ENCODE measurements around the gene CARF. TPM values are rescaled to one million over a fixed set of nuclear protein-coding genes. Genes with fewer than 3 reads are reported as not detected.

CARF gene, protein sequence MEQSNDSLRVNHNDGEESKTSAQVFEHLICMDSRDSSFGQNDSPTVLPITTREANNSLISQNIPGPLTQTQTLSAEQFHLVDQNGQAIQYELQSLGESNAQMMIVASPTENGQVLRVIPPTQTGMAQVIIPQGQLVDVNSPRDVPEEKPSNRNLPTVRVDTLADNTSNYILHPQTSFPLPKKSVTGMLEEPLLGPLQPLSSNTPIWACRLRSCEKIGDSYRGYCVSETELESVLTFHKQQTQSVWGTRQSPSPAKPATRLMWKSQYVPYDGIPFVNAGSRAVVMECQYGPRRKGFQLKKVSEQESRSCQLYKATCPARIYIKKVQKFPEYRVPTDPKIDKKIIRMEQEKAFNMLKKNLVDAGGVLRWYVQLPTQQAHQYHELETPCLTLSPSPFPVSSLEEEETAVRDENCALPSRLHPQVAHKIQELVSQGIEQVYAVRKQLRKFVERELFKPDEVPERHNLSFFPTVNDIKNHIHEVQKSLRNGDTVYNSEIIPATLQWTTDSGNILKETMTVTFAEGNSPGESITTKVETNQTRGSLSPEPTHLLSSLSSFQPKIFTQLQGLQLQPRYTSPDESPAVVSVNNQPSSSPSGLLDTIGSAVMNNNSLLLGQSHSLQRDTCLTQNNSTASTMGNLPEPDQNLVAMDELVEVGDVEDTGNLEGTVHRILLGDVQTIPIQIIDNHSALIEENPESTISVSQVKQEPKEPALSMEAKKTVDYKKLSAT
- 10 to 100 TPM in 2 of 9 donors, 1 to 10 TPM in 7; 2.2 to 12.2 (median 7.4) TPM for total RNA-seq
- polyA plus RNA-seq, result 1 to 10 TPM in 1 of 2 donors, under 1 TPM in 1; 0.79 to 2.3 TPM
- long read RNA-seq, donor 1, partial matches to known transcripts, result 1 of 6 reads
- long read RNA-seq, donor 1, other reads (novel, unspliced or antisense), result 5 of 6 reads
- long read RNA-seq, donor 2, full-length matches to known transcripts, result 1 of 8 reads
- long read RNA-seq, donor 2, partial matches to known transcripts, result 1 of 8 reads
- long read RNA-seq, donor 2, other reads (novel, unspliced or antisense), result 6 of 8 reads
- long read RNA-seq, donor 3, full-length matches to known transcripts, result 1 of 5 reads
- long read RNA-seq, donor 3, partial matches to known transcripts, result 0 of 5 reads
- long read RNA-seq, donor 3, other reads (novel, unspliced or antisense), result 4 of 5 reads

DNA sequence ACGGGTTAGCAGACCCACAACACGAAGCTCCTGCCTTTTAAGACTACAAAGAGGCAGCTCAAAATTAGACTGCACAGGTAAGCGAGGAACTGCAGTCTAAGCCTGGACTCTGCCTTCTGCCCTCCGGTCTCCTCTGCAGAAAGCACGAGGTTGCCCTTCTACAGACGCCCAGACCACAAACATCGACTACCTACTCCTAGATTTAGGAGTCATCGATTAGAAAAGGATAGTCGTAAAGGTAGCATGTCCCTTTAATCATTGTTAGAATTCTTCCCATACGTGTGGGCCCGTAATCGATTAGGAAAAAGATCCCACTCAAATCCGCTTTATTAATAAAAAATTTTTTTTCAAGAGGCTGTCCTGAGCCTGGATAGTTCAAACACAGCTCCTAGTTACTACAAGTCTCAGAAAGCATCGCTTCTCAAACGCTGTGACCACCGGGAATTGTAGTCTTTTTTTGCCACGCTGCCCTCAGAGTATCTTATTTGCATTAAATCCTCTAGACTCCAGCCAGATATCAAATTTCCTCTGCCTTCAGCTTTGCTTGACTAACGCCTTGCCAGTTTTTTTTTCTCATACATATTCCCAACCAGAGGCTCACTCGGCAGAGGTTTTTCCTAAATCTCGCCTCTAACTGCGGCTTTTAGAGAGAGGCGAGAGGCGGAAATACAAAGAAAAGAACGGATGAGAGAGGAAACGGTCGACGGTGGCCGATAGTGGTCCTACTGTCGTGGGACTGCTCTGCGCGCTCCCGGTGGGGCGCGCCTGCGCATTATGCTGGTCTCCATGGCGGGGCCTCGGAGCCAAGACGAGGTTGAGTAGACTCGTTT is at the start of gene CARF, which contains the start of gene WDR12:
TSS of gene CARF (plus strand) at position 764 of the 830 bp plus-strand sequence. CDS start 29,628 bp downstream, outside the sequence.
TSS of gene WDR12 (minus strand) at position 162 of the 830 bp plus-strand sequence. CDS start 197 bp downstream, outside the sequence.
- intact Hi-C loops (cut with DNase I), result loop anchor here in 3 of 10 donors (5.0 to 10.0 kb wide), 6 partner anchors 39 to 326 kb away; partner anchors contain the start of genes NBEAL1 (in 2 of the 3), CYP20A1 (in 1 of the 3) and ICA1L (in 1 of the 3)
- 0% methylated on average over 37 to 39 of the region's 39 CpGs for WGBS, 4 donors

DNA sequence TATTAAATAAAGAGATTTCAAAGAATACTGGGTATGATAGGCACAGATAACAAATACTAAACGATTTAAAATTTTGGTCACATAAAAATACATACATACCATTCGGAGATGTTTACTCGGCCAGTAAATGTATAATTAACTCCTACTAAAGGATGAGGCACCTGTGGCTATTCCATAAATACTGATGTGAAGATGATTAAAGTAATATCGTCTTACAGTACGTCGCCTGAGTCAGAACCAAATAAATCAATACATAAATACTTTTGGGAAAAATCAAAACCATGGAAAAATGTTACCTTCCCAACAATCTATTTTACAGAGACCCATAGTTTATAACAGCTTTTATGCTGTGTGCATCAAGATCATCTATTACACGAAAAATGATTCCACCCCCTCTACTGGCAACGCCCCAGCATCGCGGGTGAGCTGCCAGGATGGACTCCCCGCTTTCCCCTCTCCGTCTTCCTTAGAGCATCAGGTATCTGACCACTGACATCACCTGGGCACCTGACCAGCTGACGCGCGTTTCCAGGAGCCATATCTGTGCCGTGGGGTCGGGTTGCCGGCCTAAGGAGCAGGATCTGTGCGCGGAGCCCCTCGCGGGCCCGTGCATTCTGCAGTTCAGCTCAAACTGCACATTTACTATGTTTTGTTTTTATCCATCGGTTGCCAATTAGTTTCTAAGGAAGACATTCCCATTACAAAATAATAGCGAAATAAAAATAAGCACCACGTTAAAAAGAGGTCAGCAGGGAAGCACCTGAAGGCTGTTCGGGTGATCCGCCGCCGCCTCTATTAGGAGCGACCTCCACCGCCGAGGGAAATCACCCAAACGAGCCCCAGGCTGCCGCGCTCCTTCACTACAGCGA is 41.4 kb upstream of the CARF start:
- WGBS, 4 donors, result 4 to 6% (median 5%) methylated on average over 37 of the region's 37 CpGs
- H3K36me3 ChIP-seq, result no peaks in the 10 kb centered on the region
- TF ChIP-seq, protein P1, sequence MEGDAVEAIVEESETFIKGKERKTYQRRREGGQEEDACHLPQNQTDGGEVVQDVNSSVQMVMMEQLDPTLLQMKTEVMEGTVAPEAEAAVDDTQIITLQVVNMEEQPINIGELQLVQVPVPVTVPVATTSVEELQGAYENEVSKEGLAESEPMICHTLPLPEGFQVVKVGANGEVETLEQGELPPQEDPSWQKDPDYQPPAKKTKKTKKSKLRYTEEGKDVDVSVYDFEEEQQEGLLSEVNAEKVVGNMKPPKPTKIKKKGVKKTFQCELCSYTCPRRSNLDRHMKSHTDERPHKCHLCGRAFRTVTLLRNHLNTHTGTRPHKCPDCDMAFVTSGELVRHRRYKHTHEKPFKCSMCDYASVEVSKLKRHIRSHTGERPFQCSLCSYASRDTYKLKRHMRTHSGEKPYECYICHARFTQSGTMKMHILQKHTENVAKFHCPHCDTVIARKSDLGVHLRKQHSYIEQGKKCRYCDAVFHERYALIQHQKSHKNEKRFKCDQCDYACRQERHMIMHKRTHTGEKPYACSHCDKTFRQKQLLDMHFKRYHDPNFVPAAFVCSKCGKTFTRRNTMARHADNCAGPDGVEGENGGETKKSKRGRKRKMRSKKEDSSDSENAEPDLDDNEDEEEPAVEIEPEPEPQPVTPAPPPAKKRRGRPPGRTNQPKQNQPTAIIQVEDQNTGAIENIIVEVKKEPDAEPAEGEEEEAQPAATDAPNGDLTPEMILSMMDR (IDR thresholded peaks at IDR 0.05), result peak in 11 of 12 donors; percentile 9 to 54 (median 31)
- no peak for TF ChIP-seq POLR2A (IDR thresholded peaks at IDR 0.05)
- intact Hi-C loops (cut with DNase I), result loop anchor here in 8 of 10 donors (2.0 to 10.0 kb wide), 7 partner anchors 42 to 586 kb away; partner anchors contain the start of genes CARF (in 1 of the 8) and WDR12 (in 1 of the 8)
- ATAC-seq (peak; percentile 53 to 90 (median 78)), DNase-seq (peak; percentile 49 to 70 (median 50))
- no peaks in the 10 kb centered on the region for H3K9me3 ChIP-seq
- H3K4me3 ChIP-seq, result peak overlapping the region; percentile 69 to 92 (median 84)
- H3K27ac ChIP-seq, result peak overlapping the region; percentile 7 to 87 (median 76)
- H3K27me3 ChIP-seq, result no peaks in the 10 kb centered on the region
- H3K4me1 ChIP-seq, result peaks cover 0 to 13% (median 5%) of the 10 kb centered on the region in 12 donors

More for the DNA sequence above, at the start of gene CARF, which contains the start of gene WDR12:
- peak within 1 kb of the TSS; percentile 61 to 85 (median 70) for H3K4me3 ChIP-seq
- H3K4me1 ChIP-seq, result peaks cover 0 to 29% (median 17%) of the 10 kb centered on the region in 12 donors
- TF ChIP-seq POLR2A (IDR thresholded peaks at IDR 0.05), result peak in 1 of 2 donors; percentile 55
- TF ChIP-seq, protein P1 (IDR thresholded peaks at IDR 0.05), result no peak
- H3K9me3 ChIP-seq, result no peaks in the 10 kb centered on the region
- H3K27me3 ChIP-seq, result no peaks in the 10 kb centered on the region
- H3K36me3 ChIP-seq, result peaks cover 0 to 9% (median 3%) of the 10 kb centered on the region in 9 donors
- ATAC-seq (peak; percentile 97 to 98 (median 98)), DNase-seq (peak; percentile 94 to 96 (median 94))
- peak within 1 kb of the TSS; percentile 71 to 98 (median 86) for H3K27ac ChIP-seq
